ENCODE measurements around the gene SLC4A5.
"Not testable (repeated sequence)": the region's sequence is repeated elsewhere in the genome, so short reads cannot be mapped to it uniquely, and the experiment has no call there.

The SLC4A5 gene

DNA sequence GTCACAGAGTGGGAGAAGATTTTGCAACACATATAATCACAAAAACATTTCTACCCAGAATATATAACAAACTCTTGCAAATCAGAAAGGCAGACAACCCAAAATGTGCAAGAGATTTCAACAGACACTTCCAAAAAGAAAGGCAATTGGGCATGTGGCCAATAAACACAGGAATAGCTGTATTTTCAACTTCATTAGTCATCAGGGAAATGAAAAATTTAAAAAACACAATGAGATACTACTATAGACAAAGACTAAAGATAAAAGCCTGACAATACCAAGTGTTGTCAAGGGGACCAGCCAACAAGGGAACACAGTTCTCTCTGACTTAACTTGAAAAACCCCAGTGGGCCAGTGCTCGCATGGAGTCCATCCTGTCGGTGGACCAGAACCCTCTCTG lies 104.3 kb downstream of the SLC4A5 start:
- DNase-seq (ENCODE audit: low read depth in 3 of 3, low spot score in 1 of 3) = no peak

DNA sequence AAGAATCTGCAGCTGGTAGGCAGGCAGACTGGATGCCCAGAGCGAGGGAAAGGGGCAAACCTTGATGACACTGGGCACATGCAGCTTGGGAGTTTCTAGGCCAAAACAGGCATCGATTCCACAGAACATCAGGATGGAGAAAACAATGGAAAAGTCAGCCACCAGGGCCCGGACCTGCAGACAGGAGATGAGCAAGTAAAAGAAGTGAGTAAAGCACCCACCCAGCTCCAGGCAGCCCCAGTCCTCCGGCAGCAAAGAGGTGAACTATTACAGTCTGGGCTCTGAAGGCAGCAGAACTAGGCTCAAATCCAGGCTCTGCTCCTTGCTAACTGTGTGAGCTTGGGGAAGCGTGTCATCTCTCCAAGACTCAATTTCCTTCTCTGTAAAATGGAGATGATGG lies 108.2 kb downstream of the SLC4A5 start:
- DNase-seq (ENCODE audit: low read depth in 3 of 3, low spot score in 1 of 3) = no peak

DNA sequence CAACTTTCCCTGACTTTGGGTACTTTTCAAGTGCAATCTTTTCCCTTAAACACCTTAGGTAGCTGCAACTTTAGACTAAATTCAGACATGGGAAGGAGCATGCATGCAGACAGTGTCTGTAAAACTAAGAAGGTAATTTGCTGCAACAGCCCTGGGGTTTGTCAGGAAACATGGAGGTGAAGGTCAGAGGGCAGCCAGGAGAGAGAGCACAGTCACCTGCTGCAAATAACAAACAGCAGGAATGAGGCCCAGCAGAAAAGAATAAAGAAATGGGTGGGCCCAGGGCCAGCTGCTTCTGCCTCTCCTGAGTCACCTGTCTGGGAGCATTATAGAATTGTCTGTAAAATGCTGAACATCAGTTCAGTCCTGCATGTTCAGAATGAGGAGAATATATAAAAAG lies 109.6 kb downstream of the SLC4A5 start:
- DNase-seq (ENCODE audit: low read depth in 3 of 3, low spot score in 1 of 3) = no peak

DNA sequence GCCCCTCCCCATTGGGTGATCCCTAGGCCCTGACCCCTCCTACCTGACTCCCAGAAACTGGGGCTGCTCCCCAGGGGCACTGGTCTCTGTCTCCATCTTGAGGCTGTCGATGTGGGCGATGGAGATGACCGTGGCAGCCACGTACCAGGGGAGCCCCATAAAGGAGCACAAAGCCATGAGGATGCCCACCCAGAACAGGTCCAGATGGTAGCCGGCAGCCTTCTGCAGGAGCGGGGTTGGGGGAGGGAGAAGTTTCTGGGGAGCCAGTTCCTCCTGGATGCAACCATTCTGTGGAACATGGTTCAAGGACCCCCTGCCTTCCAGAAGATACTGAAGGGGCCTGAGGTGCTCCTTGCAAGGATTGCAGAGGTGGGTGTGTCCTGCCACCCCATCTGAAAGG lies 110.8 kb downstream of the SLC4A5 start:
- DNase-seq (ENCODE audit: low read depth in 3 of 3, low spot score in 1 of 3) = no peak

DNA sequence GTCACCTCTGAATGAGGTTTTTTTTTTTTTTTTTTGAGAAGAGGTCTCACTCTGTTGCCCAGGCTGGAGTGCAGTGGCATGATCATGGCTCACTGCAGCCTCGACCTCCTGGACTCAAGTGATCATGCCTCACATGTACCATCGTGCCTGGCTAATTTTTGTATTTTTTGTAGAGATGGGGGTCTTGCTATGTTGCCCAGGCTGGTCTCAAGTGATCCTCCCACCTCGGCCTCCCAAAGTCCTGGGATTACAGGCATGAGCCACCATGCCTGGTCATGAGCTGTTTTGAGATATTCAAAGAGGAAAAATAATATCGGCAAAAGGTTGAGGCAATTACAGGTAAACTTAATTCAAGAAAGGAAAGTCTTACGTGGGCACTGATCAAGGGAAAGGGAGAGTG lies 113.4 kb downstream of the SLC4A5 start:
- DNase-seq (ENCODE audit: low read depth in 3 of 3, low spot score in 1 of 3) = not testable (repeated sequence)

DNA sequence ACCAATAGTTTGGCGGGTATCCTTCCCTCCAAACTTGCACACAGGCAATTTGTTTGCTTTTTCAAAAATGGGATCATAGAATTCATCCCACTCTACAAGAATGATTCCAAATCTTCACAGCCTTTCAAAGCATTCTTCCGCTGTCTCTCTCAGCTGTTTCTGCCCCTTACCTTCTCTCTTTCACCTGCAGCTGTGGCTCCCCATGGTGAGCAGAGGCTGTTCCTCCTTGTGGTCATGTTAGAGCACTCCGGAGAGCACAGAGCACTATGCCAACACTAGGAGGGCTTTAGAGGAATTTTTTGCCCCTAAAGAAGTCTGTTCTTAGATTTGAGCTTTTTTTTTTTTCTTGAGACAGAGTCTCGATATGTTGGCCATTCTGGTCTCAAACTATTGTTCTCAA lies 114.4 kb downstream of the SLC4A5 start:
- DNase-seq (ENCODE audit: low read depth in 3 of 3, low spot score in 1 of 3) = no peak

DNA sequence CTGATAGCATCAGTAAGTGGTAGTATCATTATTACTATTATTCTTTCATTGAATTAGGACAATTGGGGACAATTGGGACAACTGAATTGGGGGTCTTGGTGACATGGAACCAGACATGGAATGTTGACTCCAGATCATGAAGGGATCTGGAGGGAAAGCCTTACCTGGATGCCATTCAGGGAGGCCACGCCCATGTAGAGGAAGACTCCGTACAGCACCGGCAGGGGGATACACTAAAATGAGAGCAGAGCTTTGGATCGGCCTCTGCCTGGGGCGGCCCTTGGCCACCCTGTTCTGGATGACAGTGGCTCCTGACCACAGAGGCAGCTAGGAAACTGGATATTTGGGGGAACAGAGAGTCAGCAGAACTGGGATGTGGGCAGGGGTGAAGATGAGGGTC lies 115.6 kb downstream of the SLC4A5 start:
- no peak for DNase-seq (ENCODE audit: low read depth in 3 of 3, low spot score in 1 of 3)

DNA sequence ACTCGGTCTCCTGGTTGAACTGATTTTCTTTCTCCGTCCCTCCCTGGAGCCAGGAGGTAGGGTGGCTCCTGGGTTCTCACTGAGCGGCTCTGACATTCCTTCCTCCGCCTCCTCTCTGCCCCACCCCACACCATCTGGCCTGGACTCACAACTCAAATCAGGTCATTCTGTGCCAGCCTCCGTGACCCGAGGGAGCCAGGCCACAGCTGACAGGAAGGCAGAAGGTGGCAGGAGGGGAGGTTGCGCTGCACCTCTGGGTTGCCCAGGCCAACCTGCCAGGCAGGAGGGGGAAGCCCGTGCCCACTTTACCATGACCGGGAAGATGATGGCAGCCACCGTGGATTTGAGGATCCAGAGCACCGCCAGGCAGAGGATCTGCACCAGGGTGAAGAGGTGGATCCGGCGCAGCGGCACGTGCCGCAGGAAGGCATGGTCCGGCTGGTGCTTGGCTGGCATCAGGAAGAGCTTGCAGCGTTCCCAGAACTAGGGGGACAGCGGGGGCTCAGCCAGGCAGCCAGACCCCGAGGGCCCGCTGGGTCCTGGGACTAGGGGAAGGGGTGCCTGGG lies 116.5 kb downstream of the SLC4A5 start:
- no peak for DNase-seq (ENCODE audit: low read depth in 3 of 3, low spot score in 1 of 3)

DNA sequence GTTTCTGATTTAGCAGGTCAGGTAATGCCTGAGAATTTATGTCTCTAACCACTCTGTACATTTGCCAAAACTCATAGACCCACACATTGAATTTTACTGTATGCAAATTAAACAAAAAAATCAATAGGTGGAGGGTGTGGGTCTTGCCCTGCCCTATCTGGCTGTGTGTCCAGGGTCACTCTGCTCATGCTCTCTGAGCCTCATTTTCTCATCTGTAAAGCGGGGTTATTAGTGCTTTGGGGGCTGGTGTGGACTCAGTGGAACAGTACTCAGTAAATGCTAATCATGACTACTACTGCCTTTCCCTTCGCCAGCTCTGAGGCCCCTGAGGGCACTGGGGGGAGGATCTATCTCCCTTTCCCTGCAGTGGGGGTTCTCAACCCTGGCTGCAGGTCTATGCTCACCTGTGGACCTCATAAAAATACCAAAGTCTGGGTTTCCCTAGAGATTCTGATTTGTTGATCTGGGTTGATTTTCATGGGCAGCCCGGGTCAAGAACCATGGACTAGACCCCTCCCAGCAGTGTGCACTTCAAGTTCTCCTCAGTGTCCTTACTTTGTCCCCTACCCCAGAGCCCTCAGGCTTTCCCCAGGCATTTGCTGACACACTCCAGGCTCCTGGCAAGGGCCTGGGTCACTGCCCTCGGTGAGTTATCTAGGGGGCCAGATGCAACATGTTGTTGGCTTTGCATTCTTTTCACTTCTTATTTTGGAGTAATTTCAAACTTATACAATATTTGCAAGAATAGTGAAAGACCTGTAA lies 117.3 kb downstream of the SLC4A5 start:
- no peak for DNase-seq (ENCODE audit: low read depth in 3 of 3, low spot score in 1 of 3)

DNA sequence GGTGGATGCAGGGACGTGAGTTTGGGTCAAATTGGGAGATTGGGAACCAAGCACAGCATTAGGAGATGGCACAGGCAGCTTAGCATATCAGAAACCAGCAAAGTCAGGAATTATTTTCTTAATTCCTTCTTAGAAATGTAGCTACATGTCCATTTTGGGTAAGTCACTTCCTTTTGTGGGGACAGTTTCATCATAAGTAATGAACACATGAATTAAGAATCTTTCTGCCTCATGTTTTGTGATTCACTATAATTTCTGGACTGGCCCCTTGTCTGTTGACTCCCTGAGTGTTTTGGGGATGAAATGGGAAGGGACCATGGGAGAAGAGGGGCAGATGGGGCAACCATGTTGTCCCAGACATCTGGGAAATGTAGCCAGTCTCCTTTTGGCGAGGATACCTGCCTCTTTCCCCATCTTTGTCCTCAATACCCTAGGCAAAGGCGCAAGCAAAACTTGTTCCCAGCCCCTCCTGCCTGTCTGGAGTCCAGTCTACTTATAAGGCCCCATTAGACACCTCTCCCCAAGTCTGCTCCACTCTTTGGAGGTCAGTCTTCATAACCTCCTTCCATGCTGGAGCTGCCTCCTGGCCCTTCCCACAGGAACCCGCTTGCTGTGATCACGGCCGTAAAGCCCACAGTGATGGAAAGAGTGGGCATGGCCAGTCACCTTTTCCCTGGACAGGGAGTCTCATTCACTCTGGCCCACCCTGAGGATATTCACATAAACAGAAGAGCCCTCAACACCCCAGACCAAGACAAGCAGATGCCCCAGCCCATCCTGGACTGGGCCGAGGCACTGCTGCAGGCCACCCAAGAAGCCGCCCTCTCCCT lies 119.1 kb downstream of the SLC4A5 start:
- DNase-seq (ENCODE audit: low read depth in 3 of 3, low spot score in 1 of 3) = no peak

DNA sequence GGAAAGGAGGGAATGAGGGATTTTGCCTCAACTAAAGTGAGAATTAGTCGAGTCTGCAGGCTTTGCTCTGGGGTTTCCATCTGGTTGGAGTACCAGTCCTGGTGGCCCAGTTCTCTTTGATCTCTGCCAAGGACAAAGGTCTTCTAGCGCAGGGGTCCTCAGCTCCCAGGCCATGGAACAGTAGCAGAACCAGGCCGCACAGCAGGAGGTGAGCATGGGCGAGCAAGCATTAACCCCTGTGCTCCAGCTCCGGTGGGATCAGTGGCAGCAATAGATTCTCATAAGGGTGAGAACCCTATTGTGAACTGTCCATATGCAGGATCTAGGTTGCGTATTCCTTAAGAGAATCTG lies 120.9 kb downstream of the SLC4A5 start:
- DNase-seq (ENCODE audit: low read depth in 3 of 3, low spot score in 1 of 3) = no peak

DNA sequence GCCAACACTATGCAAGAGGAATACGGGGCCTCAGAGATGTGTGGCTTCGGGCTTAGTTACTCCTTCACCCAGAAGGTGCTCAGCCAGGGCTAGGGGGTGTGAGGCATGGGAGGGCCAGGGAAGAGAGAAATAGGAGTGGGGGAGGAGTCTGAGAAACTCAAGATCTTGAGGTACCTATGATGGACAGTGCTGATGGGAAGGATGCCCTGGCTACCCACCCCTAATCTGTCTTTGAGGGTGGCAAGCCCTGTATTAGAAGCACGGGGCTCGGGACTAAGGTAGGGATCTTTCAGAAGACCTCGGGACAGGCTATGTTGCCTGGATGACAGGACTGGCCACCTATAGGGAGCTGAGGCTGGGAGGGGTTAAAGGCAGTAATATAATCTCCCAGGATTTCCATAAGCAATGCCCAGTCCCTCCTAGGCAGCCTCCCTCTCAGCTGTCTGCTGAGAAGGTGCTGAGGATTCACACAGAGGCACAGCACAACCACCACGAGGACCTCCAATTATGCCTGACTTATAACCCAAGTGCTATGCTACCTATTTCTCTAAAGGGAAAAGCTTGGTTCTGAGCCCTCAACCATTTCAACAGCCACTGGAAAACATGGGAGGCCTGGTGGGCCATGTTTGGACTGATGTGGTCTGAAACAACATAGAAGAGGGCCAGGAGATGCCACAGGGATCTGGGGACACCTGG lies 121.5 kb downstream of the SLC4A5 start:
- no peak for DNase-seq (ENCODE audit: low read depth in 3 of 3, low spot score in 1 of 3)

DNA sequence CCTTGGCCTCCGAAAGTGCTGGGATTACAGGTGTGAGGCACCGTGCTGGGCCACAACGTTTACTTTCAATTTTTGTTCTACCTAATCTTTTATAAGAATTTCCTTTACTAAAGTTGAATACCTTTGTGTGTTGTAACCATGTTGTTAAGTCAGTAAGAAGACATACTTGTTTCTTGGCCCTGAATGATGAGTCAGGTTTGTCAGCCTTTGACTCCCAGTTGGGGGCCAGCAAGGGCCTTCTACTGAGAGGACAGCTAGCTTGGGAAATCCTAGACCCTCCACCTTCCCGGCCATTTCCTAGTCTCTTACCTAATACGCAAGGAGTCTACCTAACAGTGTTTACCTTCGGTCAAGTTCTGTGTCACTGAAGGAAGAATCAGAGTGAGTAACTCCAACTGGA lies 122.1 kb downstream of the SLC4A5 start:
- DNase-seq (ENCODE audit: low read depth in 3 of 3, low spot score in 1 of 3) = no peak

DNA sequence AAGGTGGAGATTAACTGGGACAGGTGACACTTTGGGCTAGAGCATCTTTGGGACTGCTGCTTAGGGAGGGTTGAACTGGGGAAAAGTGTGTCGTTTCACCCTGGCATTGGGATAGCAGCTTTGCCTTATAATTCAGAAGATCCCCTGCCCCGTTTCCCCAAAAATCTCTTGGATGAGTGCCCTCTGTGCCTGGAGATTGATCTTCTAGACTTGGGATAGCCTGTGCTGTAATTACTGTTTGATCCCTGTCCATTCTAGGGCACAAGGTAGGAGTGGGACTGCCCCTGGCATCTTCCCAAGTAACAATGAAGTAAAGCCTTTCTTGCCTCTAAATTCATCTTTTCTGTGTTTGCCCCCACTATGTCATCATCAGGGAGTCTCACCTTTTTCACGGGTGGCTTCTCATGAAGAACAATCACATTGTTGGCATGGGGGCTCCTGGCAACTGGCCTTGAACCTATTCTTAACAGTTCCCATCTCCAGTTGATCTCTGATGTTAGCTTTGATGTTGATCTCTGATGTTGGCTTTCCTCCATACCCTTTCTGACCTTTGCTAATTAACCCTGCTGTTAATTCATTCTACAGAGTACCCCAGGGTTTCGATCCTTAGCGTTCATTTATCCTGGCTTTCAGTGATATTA lies 123.2 kb downstream of the SLC4A5 start:
- DNase-seq (ENCODE audit: low read depth in 3 of 3, low spot score in 1 of 3) = no peak

DNA sequence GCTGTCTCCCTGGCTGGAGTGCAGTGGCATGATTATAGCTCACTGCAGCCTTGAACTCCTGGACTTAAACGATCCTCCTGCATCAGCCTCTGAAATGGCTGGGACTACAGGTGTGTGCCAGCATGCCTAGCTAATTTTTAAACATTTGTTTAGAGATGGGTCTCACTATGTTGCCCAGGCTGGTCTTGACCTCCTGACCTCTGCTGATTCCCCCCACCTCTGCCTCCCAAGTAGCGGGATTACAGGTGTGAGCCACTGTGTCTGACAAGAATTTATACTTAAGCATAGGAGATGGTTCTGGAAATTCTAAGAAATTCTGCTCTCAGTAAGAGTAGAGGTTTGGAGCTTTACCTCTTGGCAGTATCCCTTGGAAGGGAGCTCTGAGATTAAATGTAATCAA lies 126.6 kb downstream of the SLC4A5 start:
- no peak for DNase-seq (ENCODE audit: low read depth in 3 of 3, low spot score in 1 of 3)

DNA sequence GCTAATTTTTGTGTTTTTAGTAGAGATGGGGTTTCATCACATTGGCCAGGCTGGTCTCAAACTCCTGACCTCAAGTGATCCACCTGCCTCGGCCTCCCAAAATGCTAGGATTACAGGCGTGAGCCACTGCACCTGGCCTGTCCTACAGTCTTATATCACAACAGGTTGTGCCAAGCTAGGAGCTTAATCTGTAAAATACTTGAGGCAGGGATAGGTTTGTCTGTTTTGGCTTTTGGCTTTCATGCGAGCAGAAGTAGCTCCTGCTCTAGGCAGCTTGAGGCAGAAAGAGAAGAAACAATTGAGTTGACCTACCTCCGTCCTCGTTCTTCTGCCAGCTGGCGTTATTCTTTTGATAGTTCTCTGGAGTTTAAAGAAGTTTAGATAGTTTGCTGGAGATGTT lies 127.4 kb downstream of the SLC4A5 start:
- DNase-seq (ENCODE audit: low read depth in 3 of 3, low spot score in 1 of 3) = not testable (repeated sequence)

DNA sequence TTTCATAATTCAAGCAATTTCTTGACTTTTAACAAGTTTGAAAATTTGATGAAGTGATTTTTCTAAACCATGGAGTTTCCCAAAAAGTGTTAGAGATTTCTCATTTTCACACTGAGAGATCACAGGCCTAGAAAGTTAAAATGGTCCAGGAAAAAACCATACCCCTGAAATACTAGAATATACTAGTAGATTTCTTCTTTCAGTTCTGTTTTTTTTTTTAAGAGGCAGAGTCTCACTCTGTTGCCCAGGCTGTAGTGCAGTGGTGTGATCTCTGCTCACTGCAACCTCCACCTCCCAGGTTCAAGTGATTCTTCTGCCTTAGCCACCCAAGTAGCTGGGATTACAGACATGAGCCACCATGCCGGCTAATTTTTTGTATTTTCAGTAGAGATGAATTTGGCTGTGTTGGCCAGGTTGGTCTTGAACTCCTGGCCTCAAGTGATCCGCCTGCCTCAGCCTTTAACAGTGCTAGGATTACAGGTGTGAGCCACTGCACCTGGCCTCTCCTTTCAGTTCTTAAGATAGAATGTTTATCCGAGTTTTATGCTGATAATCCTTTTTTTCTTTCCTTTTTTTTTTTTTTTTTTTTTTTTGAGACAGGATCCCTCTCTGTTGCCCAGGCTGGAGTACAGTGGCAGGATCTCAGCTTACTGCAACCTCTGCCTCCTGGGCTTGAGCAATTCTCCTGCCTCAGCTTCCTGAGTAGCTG lies 130.4 kb downstream of the SLC4A5 start:
- no peak for DNase-seq (ENCODE audit: low read depth in 3 of 3, low spot score in 1 of 3)

DNA sequence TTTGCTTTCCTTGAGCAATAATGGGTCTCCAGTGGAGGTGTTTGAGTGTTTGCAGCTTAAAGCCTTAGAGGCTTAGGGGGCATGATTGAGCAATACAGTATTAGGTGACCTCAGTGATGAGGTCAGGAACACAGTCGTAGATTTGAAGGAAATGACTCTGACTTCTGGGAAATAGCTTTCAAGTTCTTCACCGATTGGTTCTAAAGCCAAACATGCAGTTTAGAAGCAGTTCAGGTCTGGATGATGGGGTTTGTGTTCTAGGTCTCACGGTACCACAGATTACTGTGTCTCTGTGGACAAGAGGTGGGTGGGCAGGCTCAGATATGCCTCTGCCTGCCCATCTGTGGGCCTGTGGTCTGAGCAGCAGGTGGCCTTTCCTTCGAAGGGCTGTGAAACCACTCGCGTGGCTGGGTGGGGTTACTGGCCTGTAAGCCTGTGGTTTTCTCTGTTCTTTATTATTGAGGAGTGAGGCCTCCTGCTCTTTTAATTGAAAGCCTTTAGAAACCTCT lies 137.0 kb downstream of the SLC4A5 start:
- no peak for DNase-seq (ENCODE audit: low read depth in 3 of 3, low spot score in 1 of 3)

DNA sequence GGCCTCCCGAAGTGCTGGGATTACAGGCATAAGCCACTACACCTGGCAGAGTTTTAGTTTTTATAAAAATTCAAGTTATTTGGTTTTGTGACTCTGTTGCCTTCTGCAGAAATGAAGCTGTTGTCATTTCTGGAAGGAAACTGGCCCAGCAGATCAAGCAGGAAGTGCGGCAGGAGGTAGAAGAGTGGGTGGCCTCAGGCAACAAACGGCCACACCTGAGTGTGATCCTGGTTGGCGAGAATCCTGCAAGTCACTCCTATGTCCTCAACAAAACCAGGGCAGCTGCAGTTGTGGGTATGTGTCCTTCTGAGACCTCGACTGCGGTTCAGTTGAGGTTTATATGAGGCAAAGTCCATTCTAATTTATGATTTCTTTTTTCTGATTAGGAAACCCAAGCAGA lies 137.6 kb downstream of the SLC4A5 start:
- DNase-seq (ENCODE audit: low read depth in 3 of 3, low spot score in 1 of 3) = no peak

DNA sequence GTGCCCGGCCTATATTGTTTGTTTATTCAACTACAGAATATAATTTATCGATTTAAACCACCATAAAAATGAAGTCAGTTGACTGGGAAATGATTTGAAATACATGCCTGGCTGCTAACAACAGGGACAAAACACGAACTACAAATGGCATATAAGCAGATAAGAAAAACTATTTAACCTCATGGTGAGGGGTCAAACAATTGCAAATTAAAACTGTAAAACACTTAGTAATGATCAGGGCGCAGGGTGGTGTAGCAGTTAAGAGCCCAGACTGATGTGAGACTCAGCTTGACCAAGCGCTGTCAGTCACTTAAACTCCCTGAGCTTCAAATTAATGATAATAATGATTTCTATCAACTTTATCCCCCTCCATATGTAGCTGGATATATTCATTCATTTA lies 138.1 kb downstream of the SLC4A5 start:
- no peak for DNase-seq (ENCODE audit: low read depth in 3 of 3, low spot score in 1 of 3)

Data from stimulated activated CD4-positive, alpha-beta T cell treated with anti-CD3 and anti-CD28 coated beads, TNF-alpha, amount 100 ng/mL, for 1 hour (primary cell).